ENCODE data around the gene S100A2. TPM values are rescaled to one million over a fixed set of nuclear protein-coding genes. Genes with fewer than 3 reads are reported as not detected.

Gene S100A2
- total and polyA plus RNA-seq, 2 donors (not counting 3 experiments of a cell fraction or from before 2014, with no cell fraction given): 4.0 to 4.3 TPM

GRCh38 chr1:153538315-153538821, 27.3 kb downstream of the S100A2 start:
- Histone ChIP-seq H3K4me3 (replicated peaks in 1 of 3; ENCODE audit: insufficient read depth in 1 of 3, low read depth in 1 of 3, low read length in 3 of 3) (no peak overlapping the region), H4K20me1 (replicated peaks; ENCODE audit: control insufficient read depth, extremely low read depth, insufficient read depth, low read length) (no peaks in the 10 kb centered on the region), H3K9ac (replicated peaks; ENCODE audit: extremely low read depth, insufficient read depth, low read length) (no peak overlapping the region), H3K9me1 (replicated peaks; ENCODE audit: control insufficient read depth, extremely low read depth, insufficient read depth, low read length) (no peaks in the 10 kb centered on the region), H3K36me3 (ENCODE audit: control insufficient read depth in 2 of 2, extremely low read depth in 1 of 2, insufficient read depth in 2 of 2, low read length in 2 of 2) (no peaks in the 10 kb centered on the region), H3K4me1 (ENCODE audit: control insufficient read depth, extremely low read depth, insufficient read depth, low read length) (peaks cover 22% of the 10 kb centered on the region), H3K4me2 (ENCODE audit: insufficient read depth, low read length) (no peak overlapping the region), H3K9me3 (replicated peaks; ENCODE audit: control insufficient read depth, insufficient read depth, low read length) (no peaks in the 10 kb centered on the region), H3K27ac (ENCODE audit: insufficient read depth, low read depth, low read length) (no peak overlapping the region), H2AFZ (ENCODE audit: low read depth, low read length) (no peak overlapping the region), H3K27me3 (ENCODE audit: control insufficient read depth in 2 of 2, insufficient read depth in 2 of 2, low read length in 2 of 2) (no peaks in the 10 kb centered on the region), H3K79me2 (ENCODE audit: control insufficient read depth, insufficient read depth, low read length) (peaks cover 15% of the 10 kb centered on the region)
- dilution Hi-C loops (cut with MboI; ENCODE audit: extremely low pct_ligation_motif_present, low sequenced_read_pairs): no loop called here
- TF ChIP-seq POLR2AphosphoS5 (IDR thresholded peaks at IDR 0.05; ENCODE audit: insufficient read depth, low read depth, low read length): no peak
- no peak for TF ChIP-seq FOS (IDR thresholded peaks at IDR 0.05; ENCODE audit: borderline replicate concordance, insufficient read depth, low read length)
- no peak for TF ChIP-seq MYC (IDR thresholded peaks at IDR 0.05; ENCODE audit: low read depth, low read length)
- no peak for TF ChIP-seq CTCF (IDR thresholded peaks at IDR 0.05; ENCODE audit: extremely low read depth in 1 of 2, insufficient read depth in 1 of 2, low read depth in 1 of 2, low read length in 2 of 2)
- TF ChIP-seq EZH2 (IDR thresholded peaks at IDR 0.05; ENCODE audit: borderline replicate concordance, low read depth, low read length, severe bottlenecking): no peak
- TF ChIP-seq MAX (IDR thresholded peaks at IDR 0.05; ENCODE audit: insufficient read depth, insufficient read length): no peak
- no peak for TF ChIP-seq JUN (IDR thresholded peaks at IDR 0.05; ENCODE audit: borderline replicate concordance, insufficient read depth, insufficient read length, low read depth)
- no peak for TF ChIP-seq GATA2 (IDR thresholded peaks at IDR 0.05; ENCODE audit: insufficient read depth, insufficient read length, low read depth, low read length)
- TF ChIP-seq POLR2A (IDR thresholded peaks at IDR 0.05; ENCODE audit: low read depth, low read length): no peak
- no TSS peak for BruUV-seq (replicated peaks)
- intact Hi-C loops (cut with micrococcal nuclease): no loop called here
- no peak for FAIRE-seq
- POLR2A ChIA-PET: no interaction called here
- CTCF ChIA-PET: interaction anchor here (1.8 kb wide), 1 partner anchor 89 kb away, joined by 5 read pairs; the partner anchor contains the start of gene S100A13
- no peak for DNase-seq (ENCODE audit: low read depth, low spot score)
